GM10248 (cell line): ENCODE measurements around the gene ABLIM1.

ENCODE experiments used
- CTCF ChIA-PET: fragments of 300-600 bp; sonication (Branson Sonifier 250); formaldehyde crosslinking; extraction: SDS; loops from one replicate; lab custom pipeline; 2021; ENCODE audit warnings: antibody characterized with exemption; lab: Yijun Ruan, JAX
- POLR2A ChIA-PET: fragments of 350-650 bp; sonication (Branson Sonifier 250); formaldehyde crosslinking; extraction: SDS; loops from one replicate; lab custom pipeline; 2020; ENCODE audit warnings: antibody characterized with exemption; lab: Yijun Ruan, JAX
- DNase-seq: peaks from one replicate; pipeline ENCODE4 v3.0.0; 2012; ENCODE audit errors: extremely low spot score
- CTCF ChIP-seq: IDR thresholded peaks from 2 replicates; pipeline ENCODE4 v1.5.1; 2012; ENCODE audit warnings: mild to moderate bottlenecking, low read depth; ENCODE audit errors: extremely low read depth, missing control alignments, control extremely low read depth

ABLIM1 gene

DNA sequence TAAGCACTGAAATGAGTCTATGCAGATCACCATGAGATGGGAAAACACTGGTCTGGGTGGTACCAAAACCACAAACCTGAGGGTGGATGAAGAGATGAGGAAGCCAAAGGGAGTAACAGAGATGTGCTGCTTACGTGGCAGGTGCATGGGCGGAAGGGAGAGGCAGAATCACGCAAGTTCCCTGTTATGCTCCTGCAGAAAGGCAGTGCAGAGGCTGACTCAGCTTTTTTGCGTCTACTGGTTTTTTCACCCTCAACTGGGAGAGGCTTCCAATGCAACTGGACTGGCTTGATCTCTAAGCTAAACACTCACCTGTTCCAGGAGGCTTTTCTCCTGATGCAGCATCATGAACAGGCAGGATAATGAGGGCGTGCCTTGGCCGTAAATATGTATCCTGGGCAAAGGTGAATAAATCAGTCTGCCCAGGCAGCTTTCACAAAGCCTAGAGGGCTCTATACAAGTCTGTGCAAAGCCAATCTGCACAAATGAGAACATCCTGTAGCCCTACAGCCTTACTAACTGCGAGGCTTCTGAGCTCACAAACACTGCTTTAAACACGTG lies 158.4 kb downstream of the ABLIM1 start:
- peak; percentile 24 for DNase-seq
- ChIA-PET POLR2A (no interaction called here), CTCF (interaction anchor here (0.9 to 8.7 kb wide), 4 partner anchors 18 to 29 kb away, joined by 3 to 66 read pairs (median 20); no protein-coding TSS in a partner anchor)
- TF ChIP-seq CTCF = no peak

- ChIA-PET CTCF (interaction anchor here (0.8 to 8.7 kb wide), 6 partner anchors 10 to 323 kb away, joined by 3 to 66 read pairs (median 8); no protein-coding TSS in a partner anchor), POLR2A (no interaction called here)
- DNase-seq = no peak
- no peak for TF ChIP-seq CTCF
Observed at GRCh38 chr10:114499116-114499515, 159.0 kb downstream of the ABLIM1 start.

DNA sequence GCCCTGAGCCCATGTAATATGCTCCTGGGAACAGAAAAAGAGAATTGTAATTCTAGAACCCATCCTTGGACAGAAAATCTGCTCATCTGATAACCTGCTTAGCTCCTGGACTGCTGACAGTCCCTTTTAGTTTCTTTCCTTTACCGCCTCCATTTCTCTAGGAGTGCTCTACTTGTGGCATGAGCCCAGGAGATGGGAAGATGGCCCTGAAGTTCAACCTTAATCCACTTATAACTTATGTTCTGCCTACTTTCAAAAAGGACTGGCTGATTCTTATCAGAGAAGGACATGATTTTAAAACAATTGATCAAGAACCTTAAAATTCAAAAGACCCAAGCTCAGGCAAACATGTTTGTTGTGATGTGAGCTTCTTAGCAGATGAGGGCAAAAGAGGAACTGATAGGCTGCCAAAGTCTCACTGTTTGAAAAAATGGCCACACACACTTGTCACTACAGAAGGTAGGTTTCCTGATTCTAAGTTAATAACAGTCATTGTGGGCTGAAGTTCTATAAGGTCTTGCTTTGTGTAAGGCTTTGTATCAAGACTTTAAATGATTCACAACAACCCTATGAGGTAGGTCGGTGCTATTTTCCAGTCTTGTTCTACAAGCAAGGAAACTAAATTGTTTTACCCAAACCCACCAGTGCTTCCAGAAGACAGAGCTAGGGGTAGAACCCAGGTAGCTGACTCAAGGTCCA lies 159.5 kb downstream of the ABLIM1 start:
- no peak for TF ChIP-seq CTCF
- ChIA-PET CTCF (interaction anchor here (0.8 to 8.7 kb wide), 7 partner anchors 11 to 324 kb away, joined by 3 to 66 read pairs (median 9); no protein-coding TSS in a partner anchor), POLR2A (no interaction called here)
- DNase-seq = peak; percentile 41

- no peak for DNase-seq
- no peak for TF ChIP-seq CTCF
- ChIA-PET CTCF (interaction anchor here (1.4 to 4.1 kb wide), 3 partner anchors 9 to 191 kb away, joined by 6 to 21 read pairs (median 7); no protein-coding TSS in a partner anchor), POLR2A (no interaction called here)
Observed at GRCh38 chr10:114495303-114495702, 162.8 kb downstream of the ABLIM1 start.

- POLR2A ChIA-PET = no interaction called here
- no peak for TF ChIP-seq CTCF
- no peak for DNase-seq
- CTCF ChIA-PET = interaction anchor here (0.7 to 1.8 kb wide), 3 partner anchors 22 to 385 kb away, joined by 3 to 9 read pairs (median 4); no protein-coding TSS in a partner anchor
Observed at GRCh38 chr10:114492351-114493037, 165.6 kb downstream of the ABLIM1 start.

- TF ChIP-seq CTCF = no peak
- ChIA-PET CTCF (interaction anchor here (0.7 to 1.8 kb wide), 3 partner anchors 21 to 385 kb away, joined by 3 to 9 read pairs (median 4); no protein-coding TSS in a partner anchor), POLR2A (no interaction called here)
- no peak for DNase-seq
Observed at GRCh38 chr10:114491933-114492332, 166.1 kb downstream of the ABLIM1 start.
